Activated CD4-positive, alpha-beta T cell treated with anti-CD3 and anti-CD28 coated beads, Interleukin-2, amount 10 ng/mL, durations not matched to agents 24 days and 14 days (primary cell): ENCODE results near the gene NLGN1. TPM values are rescaled to one million over a fixed set of nuclear protein-coding genes. Genes with fewer than 3 reads are reported as not detected.

Experiments
- DNase-seq: peaks from one replicate; pipeline ENCODE4 v3.0.0; 2022
- H3K27ac Mint-ChIP-seq: one replicate; pipeline ENCODE4 v1.8.0; 2022; ENCODE audit warnings: mild to moderate bottlenecking, mixed read lengths
- H3K27me3 Mint-ChIP-seq: one replicate; pipeline ENCODE4 v1.8.0; 2022; ENCODE audit warnings: mixed read lengths
- H3K36me3 Mint-ChIP-seq: one replicate; pipeline ENCODE4 v1.8.0; 2022; ENCODE audit warnings: low read depth, mild to moderate bottlenecking, mixed read lengths
- H3K4me1 Mint-ChIP-seq: one replicate; pipeline ENCODE4 v1.8.0; 2021; ENCODE audit warnings: mixed read lengths
- H3K4me3 Mint-ChIP-seq: one replicate; pipeline ENCODE4 v1.8.0; 2022; ENCODE audit warnings: mild to moderate bottlenecking, moderate library complexity, mixed read lengths
- H3K9me3 Mint-ChIP-seq: one replicate; pipeline ENCODE4 v1.8.0; 2021; ENCODE audit warnings: mixed read lengths
- intact Hi-C: fragments of 100-400 bp; cut with micrococcal nuclease; formaldehyde crosslinking; loops from one replicate; pipeline ENCODE4 v1.15.1; 2023
- total RNA-seq: library from RNA; stranded (reverse); gene quantifications from 2 replicates; pipeline ENCODE4 v1.2.3, GENCODE V29; 2022

NLGN1 gene
- total RNA-seq, 1 donor from 2014 or later, result not detected

DNA sequence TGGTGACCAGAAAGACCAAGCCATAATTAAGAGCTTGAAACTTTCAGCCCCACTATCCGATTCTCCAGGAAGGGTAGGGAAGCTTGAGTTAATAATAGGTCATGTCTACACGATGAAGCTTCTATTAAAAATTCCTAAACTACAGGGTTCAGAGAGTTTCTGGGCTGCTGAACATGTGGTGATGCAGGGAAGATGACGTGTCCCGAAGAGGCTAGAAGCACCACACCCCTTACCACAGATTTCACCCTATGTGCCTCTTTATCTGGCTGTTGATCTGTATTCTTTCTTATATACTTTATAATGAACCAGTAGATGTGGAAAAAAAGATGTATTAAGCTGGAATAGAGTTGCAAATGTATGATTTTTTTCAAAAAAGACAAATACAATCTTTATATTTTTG lies 473.4 kb downstream of the NLGN1 start:
- no peaks in the 10 kb centered on the region for H3K4me1 Mint-ChIP-seq
- H3K27me3 Mint-ChIP-seq, result no peaks in the 10 kb centered on the region
- no peak overlapping the region for H3K27ac Mint-ChIP-seq
- intact Hi-C loops, result no loop called here
- DNase-seq, result no peak
- no peaks in the 10 kb centered on the region for H3K9me3 Mint-ChIP-seq
- H3K4me3 Mint-ChIP-seq, result no peak overlapping the region
- H3K36me3 Mint-ChIP-seq, result no peaks in the 10 kb centered on the region

DNA sequence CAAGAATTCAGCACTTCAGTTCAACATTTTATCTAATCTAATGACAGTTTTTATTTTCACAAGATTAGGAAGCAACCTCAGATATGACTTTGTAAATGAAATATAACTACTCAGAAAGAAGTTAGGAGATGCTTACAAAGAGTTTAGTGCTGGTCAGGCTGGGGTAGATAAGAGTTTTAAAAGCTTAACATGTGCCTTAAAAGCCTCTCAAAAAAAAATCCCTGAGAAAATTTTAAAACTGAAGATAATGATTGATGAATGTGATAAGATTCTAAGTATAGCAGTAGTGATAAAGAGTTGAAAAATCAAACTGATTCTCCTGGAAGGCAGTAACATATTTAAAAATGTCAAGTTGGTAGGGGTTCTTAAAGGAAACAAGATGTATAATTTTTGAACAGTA lies 478.2 kb downstream of the NLGN1 start:
- Mint-ChIP-seq H3K4me1 (no peaks in the 10 kb centered on the region), H3K9me3 (no peaks in the 10 kb centered on the region), H3K27ac (no peak overlapping the region), H3K27me3 (no peaks in the 10 kb centered on the region), H3K36me3 (no peaks in the 10 kb centered on the region), H3K4me3 (no peak overlapping the region)
- DNase-seq, result no peak
- intact Hi-C loops, result no loop called here

DNA sequence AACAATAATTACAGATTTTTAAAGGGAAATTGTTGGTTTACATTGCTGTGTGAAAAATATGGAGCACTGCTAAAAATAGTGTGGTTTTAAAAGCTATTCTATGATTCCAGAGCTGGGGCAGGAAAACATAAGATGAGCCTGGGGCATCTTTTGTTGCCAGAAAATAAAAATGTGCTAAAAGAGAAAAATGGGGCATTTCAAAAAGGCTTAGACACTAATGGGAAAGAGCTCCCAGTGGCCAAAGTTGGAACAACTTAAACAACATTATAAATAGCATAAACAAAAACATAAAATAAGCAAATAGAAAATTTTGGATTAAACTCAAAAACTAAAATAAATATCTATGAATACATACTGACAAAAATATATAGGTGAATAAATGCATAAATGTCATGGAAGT lies 478.9 kb downstream of the NLGN1 start:
- no peak overlapping the region for H3K4me3 Mint-ChIP-seq
- no peaks in the 10 kb centered on the region for H3K9me3 Mint-ChIP-seq
- H3K27ac Mint-ChIP-seq, result no peak overlapping the region
- no peak for DNase-seq
- H3K36me3 Mint-ChIP-seq, result no peaks in the 10 kb centered on the region
- H3K27me3 Mint-ChIP-seq, result no peaks in the 10 kb centered on the region
- H3K4me1 Mint-ChIP-seq, result no peaks in the 10 kb centered on the region
- intact Hi-C loops, result no loop called here

DNA sequence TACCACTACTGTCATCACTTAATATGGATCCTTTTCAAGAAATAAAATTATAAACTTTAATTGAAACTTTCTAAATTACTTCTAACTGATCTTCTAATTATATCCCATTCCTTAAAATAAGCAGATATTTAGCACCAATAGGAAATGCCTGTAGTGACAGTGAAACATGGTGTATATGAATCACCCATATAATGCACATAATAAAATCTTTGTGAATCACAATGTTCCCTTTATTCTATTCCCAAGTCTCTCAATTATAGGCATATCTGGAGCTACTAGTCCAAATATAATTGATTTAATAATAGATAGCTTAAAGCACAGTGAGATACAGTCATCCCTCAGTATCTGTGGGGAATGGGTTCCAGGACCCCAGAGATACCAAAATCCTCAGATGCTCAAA lies 490.3 kb downstream of the NLGN1 start:
- Mint-ChIP-seq H3K9me3 (no peaks in the 10 kb centered on the region), H3K4me1 (no peaks in the 10 kb centered on the region), H3K27ac (no peak overlapping the region), H3K36me3 (no peaks in the 10 kb centered on the region), H3K4me3 (no peak overlapping the region), H3K27me3 (no peaks in the 10 kb centered on the region)
- intact Hi-C loops, result no loop called here
- no peak for DNase-seq

DNA sequence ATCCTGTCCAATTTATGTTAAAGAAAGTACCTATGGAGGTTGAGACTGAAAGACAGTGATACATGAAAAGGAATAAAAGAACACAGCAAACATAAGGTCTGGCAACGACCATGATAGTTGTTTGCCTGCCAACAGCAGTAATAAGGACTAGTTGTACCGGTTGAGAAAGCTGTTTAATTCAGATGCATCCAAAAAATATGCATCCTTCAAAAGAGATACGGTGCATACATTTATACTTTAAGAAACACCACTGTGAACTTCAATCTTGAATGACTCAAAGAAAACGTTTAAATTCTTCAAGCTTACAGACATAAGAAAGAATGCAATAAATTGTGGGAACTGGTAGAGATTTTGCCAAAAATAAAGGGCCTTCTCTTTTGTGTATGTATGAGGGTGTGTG lies 492.1 kb downstream of the NLGN1 start:
- H3K27ac Mint-ChIP-seq, result no peak overlapping the region
- H3K4me1 Mint-ChIP-seq, result no peaks in the 10 kb centered on the region
- intact Hi-C loops, result no loop called here
- no peaks in the 10 kb centered on the region for H3K9me3 Mint-ChIP-seq
- DNase-seq, result no peak
- H3K4me3 Mint-ChIP-seq, result no peak overlapping the region
- H3K36me3 Mint-ChIP-seq, result no peaks in the 10 kb centered on the region
- no peaks in the 10 kb centered on the region for H3K27me3 Mint-ChIP-seq

DNA sequence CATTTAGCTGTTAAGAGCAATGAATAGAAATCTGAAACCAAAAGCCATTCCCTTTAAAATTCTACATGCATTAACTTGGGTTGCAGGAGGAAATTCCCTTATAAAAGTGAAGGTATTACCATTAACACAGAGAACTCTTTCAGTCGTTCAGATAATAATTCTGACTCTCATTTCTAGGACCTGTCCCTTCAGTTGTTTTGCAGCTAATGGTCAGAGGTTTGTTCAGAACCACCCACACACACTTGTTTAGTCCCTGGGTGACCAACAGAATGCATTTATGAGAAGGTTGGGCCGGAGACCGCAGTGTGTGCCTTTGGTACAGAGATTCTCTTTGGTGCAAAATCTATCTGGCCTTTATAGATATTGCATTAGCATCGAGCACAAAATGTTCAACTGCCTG lies 492.5 kb downstream of the NLGN1 start:
- Mint-ChIP-seq H3K9me3 (no peaks in the 10 kb centered on the region), H3K4me3 (no peak overlapping the region), H3K36me3 (no peaks in the 10 kb centered on the region), H3K27me3 (no peaks in the 10 kb centered on the region), H3K27ac (no peak overlapping the region), H3K4me1 (no peaks in the 10 kb centered on the region)
- intact Hi-C loops, result no loop called here
- DNase-seq, result no peak

DNA sequence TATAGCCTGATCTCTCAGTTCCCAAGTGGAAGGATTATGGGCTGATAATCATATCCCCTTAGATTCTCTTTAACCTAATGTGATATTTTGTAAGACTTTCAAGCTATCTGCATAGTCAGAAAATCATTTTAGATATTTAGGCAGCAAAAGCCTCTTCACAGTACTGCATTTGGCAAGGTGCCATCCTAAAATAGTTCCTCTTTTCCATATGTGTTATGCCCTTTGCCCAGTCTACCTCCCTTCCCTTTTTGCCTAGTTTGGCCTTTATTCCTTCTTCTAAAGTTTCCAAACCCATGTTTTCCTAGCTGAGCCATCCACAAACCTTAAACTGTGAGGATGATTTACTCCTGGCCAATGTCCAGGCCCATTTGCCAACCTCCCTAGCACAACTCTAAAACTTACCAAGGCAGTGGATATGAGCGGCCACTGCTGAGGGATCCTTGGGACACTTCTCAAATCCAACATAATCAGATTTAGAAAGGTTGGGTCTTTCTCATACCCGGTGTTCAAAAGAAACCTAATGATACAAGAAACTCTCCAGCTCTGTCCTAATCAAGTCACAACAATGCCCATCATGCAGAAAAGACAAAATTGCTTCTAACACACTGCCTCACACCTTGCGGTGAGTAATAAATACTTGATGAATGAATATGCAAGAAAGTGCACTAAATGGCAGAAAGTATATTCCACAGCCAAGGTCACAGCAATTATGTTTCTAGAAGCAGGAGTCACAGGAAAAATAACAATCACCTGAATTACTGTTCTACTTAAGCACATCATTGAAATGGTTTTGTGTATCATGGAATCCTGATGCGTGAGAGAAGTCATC lies 493.9 kb downstream of the NLGN1 start:
- DNase-seq, result no peak
- Mint-ChIP-seq H3K27ac (no peak overlapping the region), H3K4me3 (no peak overlapping the region), H3K36me3 (no peaks in the 10 kb centered on the region), H3K27me3 (no peaks in the 10 kb centered on the region), H3K4me1 (no peaks in the 10 kb centered on the region), H3K9me3 (no peaks in the 10 kb centered on the region)
- intact Hi-C loops, result no loop called here

DNA sequence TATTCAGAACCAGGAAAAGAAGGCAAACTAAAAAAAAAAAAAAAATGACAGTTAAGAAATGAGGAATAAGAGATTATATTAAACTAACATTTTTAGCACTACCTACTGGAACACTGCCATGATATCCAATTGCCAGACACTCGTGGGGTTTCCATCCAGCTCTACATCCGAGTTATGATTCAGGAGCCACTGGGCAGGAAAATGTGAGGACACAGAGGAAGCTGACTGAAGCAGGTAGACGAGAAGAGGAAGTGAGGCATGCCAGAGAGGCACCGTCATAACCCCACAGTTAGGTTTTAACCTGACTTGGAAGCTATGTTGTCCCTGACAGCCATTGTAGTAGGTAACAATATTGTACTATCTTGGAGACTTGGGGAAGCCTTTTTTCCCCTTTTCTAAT lies 495.0 kb downstream of the NLGN1 start:
- no peaks in the 10 kb centered on the region for H3K27me3 Mint-ChIP-seq
- H3K9me3 Mint-ChIP-seq, result no peaks in the 10 kb centered on the region
- no peaks in the 10 kb centered on the region for H3K36me3 Mint-ChIP-seq
- no peak for DNase-seq
- H3K4me3 Mint-ChIP-seq, result no peak overlapping the region
- H3K4me1 Mint-ChIP-seq, result no peaks in the 10 kb centered on the region
- no peak overlapping the region for H3K27ac Mint-ChIP-seq
- intact Hi-C loops, result no loop called here

DNA sequence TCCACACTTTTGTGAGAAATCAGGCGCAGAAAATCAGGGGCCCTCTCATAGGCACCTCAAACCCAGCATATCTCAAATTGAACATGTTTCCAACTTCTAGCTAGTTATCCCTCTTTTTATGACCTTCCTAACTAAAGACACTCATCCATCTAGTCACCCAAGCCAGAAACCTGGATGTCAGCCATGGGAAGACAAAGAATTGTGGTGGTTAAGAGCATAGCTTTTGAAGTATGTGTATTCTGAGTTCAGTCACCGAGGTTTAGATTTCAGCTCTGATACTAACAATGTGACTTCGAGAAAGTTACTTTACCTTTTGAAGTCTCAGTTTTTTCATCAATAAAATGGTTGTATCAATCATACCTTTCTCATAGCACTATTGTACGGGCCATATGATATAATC lies 495.5 kb downstream of the NLGN1 start:
- no peak for DNase-seq
- H3K4me1 Mint-ChIP-seq, result no peaks in the 10 kb centered on the region

DNA sequence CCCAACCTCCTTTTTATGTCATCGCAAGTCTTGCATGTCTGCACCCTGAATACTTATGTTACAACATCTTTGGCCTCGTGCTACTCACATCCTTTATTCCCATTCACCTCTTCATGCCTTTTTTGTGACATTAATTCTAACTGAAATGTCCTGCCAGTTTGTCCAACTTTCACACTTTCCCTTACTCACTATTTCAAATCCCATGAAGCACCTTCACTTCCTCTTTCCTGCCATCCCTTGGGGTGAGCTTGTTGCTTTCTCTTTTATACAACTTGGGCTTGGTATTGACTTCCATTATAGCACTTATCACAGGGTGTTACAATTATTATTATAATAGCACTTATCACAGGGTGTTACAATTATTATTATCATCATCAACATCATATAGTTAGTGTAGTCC lies 496.3 kb downstream of the NLGN1 start:
- intact Hi-C loops, result no loop called here
- no peaks in the 10 kb centered on the region for H3K9me3 Mint-ChIP-seq
- H3K27ac Mint-ChIP-seq, result no peak overlapping the region
- H3K4me3 Mint-ChIP-seq, result no peak overlapping the region
- no peaks in the 10 kb centered on the region for H3K36me3 Mint-ChIP-seq
- H3K4me1 Mint-ChIP-seq, result no peaks in the 10 kb centered on the region
- no peak for DNase-seq
- H3K27me3 Mint-ChIP-seq, result no peaks in the 10 kb centered on the region

More for the DNA sequence above, 495.5 kb downstream of the NLGN1 start:
- no peaks in the 10 kb centered on the region for H3K36me3 Mint-ChIP-seq
- H3K4me3 Mint-ChIP-seq, result no peak overlapping the region
- H3K27ac Mint-ChIP-seq, result no peak overlapping the region
- intact Hi-C loops, result no loop called here
- H3K9me3 Mint-ChIP-seq, result no peaks in the 10 kb centered on the region
- no peaks in the 10 kb centered on the region for H3K27me3 Mint-ChIP-seq

DNA sequence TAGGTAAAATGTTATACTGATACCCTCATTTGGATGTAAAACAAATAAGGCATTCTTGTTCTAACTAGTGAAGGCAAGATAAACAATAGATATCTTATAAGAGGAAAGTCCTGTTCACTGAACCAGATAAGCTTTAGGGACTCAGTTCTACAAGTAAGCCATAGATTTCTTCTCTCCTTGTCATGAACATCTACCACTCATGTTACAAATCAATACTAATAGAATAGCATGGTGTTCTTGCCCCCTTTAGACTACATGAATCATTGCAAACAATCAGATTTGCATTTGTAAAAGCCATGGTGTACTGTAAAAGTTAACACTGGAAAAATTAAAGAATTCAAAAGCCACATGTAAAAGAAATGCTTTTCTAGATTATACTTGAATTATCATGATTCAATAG lies 500.1 kb downstream of the NLGN1 start:
- no peak overlapping the region for H3K4me3 Mint-ChIP-seq
- DNase-seq, result no peak
- no peak overlapping the region for H3K27ac Mint-ChIP-seq
- intact Hi-C loops, result no loop called here
- H3K9me3 Mint-ChIP-seq, result no peaks in the 10 kb centered on the region
- H3K27me3 Mint-ChIP-seq, result no peaks in the 10 kb centered on the region
- H3K36me3 Mint-ChIP-seq, result no peaks in the 10 kb centered on the region
- H3K4me1 Mint-ChIP-seq, result no peaks in the 10 kb centered on the region

DNA sequence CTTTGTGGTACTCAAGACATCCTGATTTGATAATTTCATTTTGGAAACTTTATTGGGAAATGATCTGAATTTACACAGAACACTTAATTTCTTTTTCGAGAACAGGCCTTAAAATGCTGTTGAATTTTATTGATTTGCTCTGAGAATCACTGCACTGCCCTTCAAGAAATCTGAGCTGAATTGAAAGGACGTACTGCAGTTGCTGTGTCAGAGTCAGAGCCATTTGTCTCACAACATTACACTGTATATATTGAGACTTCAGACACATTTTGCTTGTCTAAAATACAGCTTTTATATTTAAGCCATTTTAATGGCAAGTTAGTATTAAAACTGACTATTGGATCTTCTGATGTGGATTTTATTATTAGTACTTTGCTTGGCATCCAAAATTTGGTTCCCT lies 504.1 kb downstream of the NLGN1 start:
- Mint-ChIP-seq H3K27me3 (no peaks in the 10 kb centered on the region), H3K4me3 (no peak overlapping the region), H3K27ac (no peak overlapping the region), H3K9me3 (no peaks in the 10 kb centered on the region), H3K36me3 (no peaks in the 10 kb centered on the region), H3K4me1 (no peaks in the 10 kb centered on the region)
- no peak for DNase-seq
- intact Hi-C loops, result no loop called here

DNA sequence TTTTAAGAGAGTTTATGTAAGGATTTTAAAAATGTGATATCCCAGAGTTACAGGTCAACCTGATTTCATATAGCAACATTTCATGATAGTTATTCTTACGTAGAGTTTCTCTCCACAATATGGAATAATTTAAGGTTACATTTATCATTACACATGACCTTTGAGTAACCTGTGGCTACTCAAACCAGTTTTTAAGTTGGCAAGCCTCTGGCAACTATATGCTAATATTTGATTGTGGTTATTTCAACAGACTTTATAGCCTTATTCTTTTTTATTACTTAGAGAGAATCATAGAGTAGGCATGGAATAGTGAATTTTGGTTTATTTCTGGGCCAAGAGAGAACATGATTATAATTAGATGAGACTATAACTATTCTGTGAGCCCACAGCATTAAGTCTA lies 504.9 kb downstream of the NLGN1 start:
- Mint-ChIP-seq H3K36me3 (no peaks in the 10 kb centered on the region), H3K9me3 (no peaks in the 10 kb centered on the region), H3K4me1 (no peaks in the 10 kb centered on the region), H3K27me3 (no peaks in the 10 kb centered on the region), H3K4me3 (no peak overlapping the region), H3K27ac (no peak overlapping the region)
- intact Hi-C loops, result no loop called here
- DNase-seq, result no peak

DNA sequence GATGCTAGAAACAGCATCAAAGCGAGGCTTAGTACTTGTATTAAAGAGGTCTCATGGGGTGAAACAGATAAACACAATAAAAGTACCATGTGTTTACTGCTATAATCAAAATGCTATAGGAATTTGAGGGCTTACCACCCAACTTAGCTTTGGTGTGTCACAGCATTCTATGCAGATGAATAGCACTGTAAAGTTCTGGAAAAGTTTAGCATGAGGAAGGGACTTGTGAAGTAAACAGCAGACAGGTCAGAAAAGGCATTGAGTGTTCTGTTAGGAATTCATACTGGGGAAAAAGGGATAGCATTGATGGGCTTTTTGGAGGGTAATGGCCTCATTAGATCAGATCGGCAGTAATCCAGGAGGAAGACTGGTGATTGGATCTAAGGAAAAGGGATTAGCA lies 505.3 kb downstream of the NLGN1 start:
- Mint-ChIP-seq H3K27me3 (no peaks in the 10 kb centered on the region), H3K4me3 (no peak overlapping the region), H3K4me1 (no peaks in the 10 kb centered on the region), H3K9me3 (no peaks in the 10 kb centered on the region), H3K27ac (no peak overlapping the region), H3K36me3 (no peaks in the 10 kb centered on the region)
- intact Hi-C loops, result no loop called here
- DNase-seq, result no peak

DNA sequence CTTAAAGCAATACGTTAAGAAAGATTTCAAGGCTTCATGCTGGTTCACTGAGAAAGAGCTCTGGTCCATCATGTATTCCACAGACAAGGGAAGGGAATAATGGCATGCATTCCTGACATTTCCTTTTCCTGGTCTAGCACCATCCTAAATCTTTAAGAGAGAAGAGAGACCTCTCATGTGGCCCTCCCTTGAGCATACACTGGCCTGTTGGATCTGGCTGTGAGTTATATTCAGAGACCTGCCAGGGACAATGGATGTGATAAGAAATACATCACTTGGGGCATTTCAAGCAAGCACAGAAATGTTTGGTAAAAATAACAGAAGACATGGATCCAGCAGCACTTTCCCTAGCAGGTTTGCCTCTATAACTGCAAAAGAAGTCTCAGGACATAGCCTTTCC lies 507.8 kb downstream of the NLGN1 start:
- Mint-ChIP-seq H3K27ac (no peak overlapping the region), H3K4me1 (no peaks in the 10 kb centered on the region), H3K36me3 (no peaks in the 10 kb centered on the region), H3K4me3 (no peak overlapping the region), H3K9me3 (no peaks in the 10 kb centered on the region), H3K27me3 (no peaks in the 10 kb centered on the region)
- no peak for DNase-seq
- intact Hi-C loops, result no loop called here
